ENCODE results near the gene ZNF740. TPM values are rescaled to one million over a fixed set of nuclear protein-coding genes. Genes with fewer than 3 reads are reported as not detected.

Gene ZNF740
- polyA plus RNA-seq, 1 donor from 2014 or later, result 24.3 TPM

DNA sequence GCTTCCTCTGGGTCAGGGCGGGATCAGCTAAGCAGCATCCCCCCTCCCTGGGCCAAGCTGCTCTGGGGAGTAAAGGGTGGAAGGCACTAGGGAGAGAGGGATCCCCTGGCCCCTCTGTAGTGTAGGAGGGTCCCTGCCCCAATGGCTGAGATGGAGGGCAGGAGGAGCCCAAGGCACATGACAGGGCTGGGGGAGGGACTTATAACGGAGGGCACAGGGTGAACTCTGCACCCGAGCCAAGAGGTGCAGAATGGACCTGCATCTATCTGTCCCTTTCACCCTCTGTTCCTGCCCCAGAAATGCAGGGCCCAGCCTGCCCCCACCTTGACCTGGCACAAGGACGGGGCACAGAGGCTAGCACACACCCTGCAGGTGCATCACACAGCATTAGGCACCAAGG lies 30.3 kb downstream of the ZNF740 start:
- Histone ChIP-seq H3F3A (ENCODE audit: insufficient read depth, low read length, poor library complexity, severe bottlenecking) (no peaks in the 10 kb centered on the region), H3K9me2 (ENCODE audit: insufficient read depth, low read length) (no peaks in the 10 kb centered on the region), H3K9ac (ENCODE audit: low read length) (no peak overlapping the region), H2AFZ (ENCODE audit: low read depth, low read length) (no peak overlapping the region), H4K20me1 (ENCODE audit: insufficient read depth) (no peaks in the 10 kb centered on the region), H3K27me3 (ENCODE audit: insufficient read depth, low read depth, low read length) (no peaks in the 10 kb centered on the region), H3K27ac (ENCODE audit: low read length) (no peak overlapping the region), H3K36me3 (ENCODE audit: insufficient read depth, low read length) (no peaks in the 10 kb centered on the region), H3K4me2 (ENCODE audit: low read length) (no peak overlapping the region), H3K4me3 (ENCODE audit: low read length) (no peak overlapping the region), H3K9me3 (ENCODE audit: low read length) (no peaks in the 10 kb centered on the region), H3K79me2 (replicated peaks; ENCODE audit: insufficient read depth, low read length) (no peaks in the 10 kb centered on the region)
- TF ChIP-seq SMC3 (conservative IDR thresholded peaks at IDR 0.05; ENCODE audit: poor library complexity) (no peak), MXI1 (conservative IDR thresholded peaks at IDR 0.05; ENCODE audit: poor library complexity, severe bottlenecking) (no peak), RAD21 (conservative IDR thresholded peaks at IDR 0.05) (no peak), EP300 (conservative IDR thresholded peaks at IDR 0.05; ENCODE audit: poor library complexity, severe bottlenecking) (no peak), EZH2 (IDR thresholded peaks at IDR 0.05; ENCODE audit: borderline replicate concordance, insufficient read depth, low read length, poor library complexity, severe bottlenecking) (no peak), TAF1 (IDR thresholded peaks at IDR 0.05; ENCODE audit: low read depth) (no peak), POLR2AphosphoS5 (IDR thresholded peaks at IDR 0.05) (no peak)
- TF ChIP-seq, protein P1, sequence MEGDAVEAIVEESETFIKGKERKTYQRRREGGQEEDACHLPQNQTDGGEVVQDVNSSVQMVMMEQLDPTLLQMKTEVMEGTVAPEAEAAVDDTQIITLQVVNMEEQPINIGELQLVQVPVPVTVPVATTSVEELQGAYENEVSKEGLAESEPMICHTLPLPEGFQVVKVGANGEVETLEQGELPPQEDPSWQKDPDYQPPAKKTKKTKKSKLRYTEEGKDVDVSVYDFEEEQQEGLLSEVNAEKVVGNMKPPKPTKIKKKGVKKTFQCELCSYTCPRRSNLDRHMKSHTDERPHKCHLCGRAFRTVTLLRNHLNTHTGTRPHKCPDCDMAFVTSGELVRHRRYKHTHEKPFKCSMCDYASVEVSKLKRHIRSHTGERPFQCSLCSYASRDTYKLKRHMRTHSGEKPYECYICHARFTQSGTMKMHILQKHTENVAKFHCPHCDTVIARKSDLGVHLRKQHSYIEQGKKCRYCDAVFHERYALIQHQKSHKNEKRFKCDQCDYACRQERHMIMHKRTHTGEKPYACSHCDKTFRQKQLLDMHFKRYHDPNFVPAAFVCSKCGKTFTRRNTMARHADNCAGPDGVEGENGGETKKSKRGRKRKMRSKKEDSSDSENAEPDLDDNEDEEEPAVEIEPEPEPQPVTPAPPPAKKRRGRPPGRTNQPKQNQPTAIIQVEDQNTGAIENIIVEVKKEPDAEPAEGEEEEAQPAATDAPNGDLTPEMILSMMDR (IDR thresholded peaks at IDR 0.05; ENCODE audit: poor library complexity, severe bottlenecking), result no peak
- TF ChIP-seq, protein P2, sequence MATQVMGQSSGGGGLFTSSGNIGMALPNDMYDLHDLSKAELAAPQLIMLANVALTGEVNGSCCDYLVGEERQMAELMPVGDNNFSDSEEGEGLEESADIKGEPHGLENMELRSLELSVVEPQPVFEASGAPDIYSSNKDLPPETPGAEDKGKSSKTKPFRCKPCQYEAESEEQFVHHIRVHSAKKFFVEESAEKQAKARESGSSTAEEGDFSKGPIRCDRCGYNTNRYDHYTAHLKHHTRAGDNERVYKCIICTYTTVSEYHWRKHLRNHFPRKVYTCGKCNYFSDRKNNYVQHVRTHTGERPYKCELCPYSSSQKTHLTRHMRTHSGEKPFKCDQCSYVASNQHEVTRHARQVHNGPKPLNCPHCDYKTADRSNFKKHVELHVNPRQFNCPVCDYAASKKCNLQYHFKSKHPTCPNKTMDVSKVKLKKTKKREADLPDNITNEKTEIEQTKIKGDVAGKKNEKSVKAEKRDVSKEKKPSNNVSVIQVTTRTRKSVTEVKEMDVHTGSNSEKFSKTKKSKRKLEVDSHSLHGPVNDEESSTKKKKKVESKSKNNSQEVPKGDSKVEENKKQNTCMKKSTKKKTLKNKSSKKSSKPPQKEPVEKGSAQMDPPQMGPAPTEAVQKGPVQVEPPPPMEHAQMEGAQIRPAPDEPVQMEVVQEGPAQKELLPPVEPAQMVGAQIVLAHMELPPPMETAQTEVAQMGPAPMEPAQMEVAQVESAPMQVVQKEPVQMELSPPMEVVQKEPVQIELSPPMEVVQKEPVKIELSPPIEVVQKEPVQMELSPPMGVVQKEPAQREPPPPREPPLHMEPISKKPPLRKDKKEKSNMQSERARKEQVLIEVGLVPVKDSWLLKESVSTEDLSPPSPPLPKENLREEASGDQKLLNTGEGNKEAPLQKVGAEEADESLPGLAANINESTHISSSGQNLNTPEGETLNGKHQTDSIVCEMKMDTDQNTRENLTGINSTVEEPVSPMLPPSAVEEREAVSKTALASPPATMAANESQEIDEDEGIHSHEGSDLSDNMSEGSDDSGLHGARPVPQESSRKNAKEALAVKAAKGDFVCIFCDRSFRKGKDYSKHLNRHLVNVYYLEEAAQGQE (IDR thresholded peaks at IDR 0.05; ENCODE audit: borderline replicate concordance), result no peak

DNA sequence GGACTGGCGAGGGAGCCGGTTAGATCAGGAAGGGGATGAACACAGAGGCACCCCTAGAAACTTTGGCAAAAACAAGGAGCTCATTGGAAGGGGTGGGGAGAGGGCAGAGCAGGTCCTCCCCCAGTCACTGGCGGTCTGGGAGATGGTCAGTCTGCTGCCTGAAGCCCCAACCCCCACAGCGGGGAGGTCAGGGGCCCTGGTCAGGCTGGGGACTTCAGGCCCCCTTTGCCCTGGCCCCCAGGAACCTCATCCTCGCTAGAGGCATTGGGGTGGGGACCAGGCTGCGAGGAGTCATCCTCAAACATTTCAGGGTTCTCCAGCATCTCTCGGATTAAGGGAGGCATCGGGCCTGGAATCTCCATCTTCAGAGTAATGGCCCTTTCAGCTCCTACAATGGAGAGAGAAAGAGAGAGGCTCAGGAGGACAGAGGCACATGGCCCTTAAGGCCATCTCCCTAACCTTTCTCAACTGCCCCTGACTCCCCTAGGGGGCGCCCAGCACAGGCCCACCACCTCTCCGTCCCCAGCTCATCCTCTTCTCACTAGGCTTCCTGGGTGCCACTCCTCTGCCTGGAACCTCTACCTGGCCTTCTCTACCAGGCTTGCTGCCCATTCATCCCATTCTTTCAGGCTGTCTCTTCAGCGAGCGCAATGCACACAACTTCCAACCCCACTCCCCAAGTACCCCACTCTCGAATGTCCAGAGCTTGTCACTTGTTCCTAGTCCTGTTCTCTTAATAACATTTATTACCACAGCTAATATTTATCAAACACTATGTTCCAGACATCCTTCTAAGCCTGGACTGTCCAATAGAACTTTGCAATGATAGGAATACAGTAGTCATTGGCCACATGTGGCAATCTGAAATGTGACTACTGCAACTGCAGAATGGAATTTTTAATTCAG lies 31.2 kb downstream of the ZNF740 start:
- Histone ChIP-seq H3K36me3 (ENCODE audit: insufficient read depth, low read length) (no peaks in the 10 kb centered on the region), H3K27me3 (ENCODE audit: insufficient read depth, low read depth, low read length) (no peaks in the 10 kb centered on the region), H3K9me3 (ENCODE audit: low read length) (no peaks in the 10 kb centered on the region), H4K20me1 (ENCODE audit: insufficient read depth) (no peaks in the 10 kb centered on the region), H3K4me3 (ENCODE audit: low read length) (no peak overlapping the region), H3K9ac (ENCODE audit: low read length) (no peak overlapping the region), H3F3A (ENCODE audit: insufficient read depth, low read length, poor library complexity, severe bottlenecking) (no peaks in the 10 kb centered on the region), H3K9me2 (ENCODE audit: insufficient read depth, low read length) (no peaks in the 10 kb centered on the region), H2AFZ (ENCODE audit: low read depth, low read length) (no peak overlapping the region), H3K27ac (ENCODE audit: low read length) (no peak overlapping the region), H3K4me2 (ENCODE audit: low read length) (no peak overlapping the region), H3K79me2 (replicated peaks; ENCODE audit: insufficient read depth, low read length) (no peaks in the 10 kb centered on the region)
- TF ChIP-seq TAF1 (IDR thresholded peaks at IDR 0.05; ENCODE audit: low read depth), result no peak

Data from neural cell (in vitro differentiated cells).